ENCODE measurements around the gene MED4.
"Not testable (repeated sequence)": the region's sequence is repeated elsewhere in the genome, so short reads cannot be mapped to it uniquely, and the experiment has no call there.

MED4 gene

DNA sequence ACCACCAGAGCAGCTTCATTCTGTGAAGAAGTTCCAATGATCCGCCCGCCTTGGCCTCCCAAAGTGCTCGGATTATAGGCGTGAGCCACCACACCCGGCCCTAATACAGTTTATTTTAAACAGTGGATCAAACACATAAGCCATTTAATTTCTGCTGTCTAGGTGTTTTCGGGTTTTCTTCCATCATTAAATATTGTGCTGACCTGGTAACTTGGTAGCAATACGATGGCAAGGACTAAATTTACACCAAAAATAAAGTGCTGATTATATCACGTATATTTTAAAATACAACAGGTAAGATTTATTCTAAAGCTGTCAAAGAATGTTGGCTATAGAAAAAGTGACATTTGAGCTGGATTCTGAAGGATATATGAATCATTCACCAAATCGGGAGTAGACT, 1.3 kb downstream of the MED4 start:
- no peak for DNase-seq

- no peak for DNase-seq
Observed at GRCh38 chr13:48086272-48086671, 8.6 kb downstream of the MED4 start.

DNA sequence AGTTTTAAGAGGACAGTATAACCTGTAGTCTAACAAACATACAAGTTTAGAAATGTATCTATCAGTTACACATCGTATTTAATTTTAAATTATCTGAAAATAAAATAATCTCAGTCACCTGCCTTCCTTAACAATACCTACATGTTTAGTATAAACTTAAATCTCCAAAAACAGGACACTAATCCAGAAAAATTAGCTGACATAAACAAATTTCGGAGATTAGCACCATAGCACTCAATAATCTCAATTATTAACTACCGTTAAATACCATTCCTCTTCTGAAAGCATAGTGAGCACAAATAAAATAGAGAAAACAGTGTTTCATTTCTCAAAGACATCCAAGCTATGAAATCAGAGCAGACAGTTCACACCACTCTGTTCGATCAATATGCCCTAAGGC, 13.2 kb downstream of the MED4 start:
- no peak for DNase-seq

DNA sequence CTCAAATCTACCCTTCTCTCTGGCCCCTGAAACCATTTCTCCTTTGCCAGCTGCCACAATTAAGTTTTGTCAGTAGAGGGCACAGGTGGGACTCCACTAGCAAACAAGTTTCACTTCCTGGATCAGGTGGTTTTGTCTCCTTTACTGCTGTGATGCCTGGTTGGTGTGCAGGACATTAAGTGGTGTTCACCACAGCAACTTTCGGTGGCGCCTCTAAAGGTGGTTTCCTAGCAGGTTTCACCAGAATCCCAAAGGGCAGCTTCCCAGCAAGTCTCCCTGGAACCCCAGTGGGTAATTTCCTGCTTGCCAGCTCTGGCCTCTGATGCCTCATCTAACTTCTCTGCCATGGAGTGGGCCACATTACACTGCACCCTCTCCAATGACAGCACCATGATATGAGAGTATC, 16.6 kb downstream of the MED4 start:
- no peak for DNase-seq

GRCh38 chr13:48074006-48074405, 20.9 kb downstream of the MED4 start:
- DNase-seq, result no peak

- DNase-seq, result no peak
Observed at GRCh38 chr13:48072787-48073186, 22.1 kb downstream of the MED4 start.

DNA sequence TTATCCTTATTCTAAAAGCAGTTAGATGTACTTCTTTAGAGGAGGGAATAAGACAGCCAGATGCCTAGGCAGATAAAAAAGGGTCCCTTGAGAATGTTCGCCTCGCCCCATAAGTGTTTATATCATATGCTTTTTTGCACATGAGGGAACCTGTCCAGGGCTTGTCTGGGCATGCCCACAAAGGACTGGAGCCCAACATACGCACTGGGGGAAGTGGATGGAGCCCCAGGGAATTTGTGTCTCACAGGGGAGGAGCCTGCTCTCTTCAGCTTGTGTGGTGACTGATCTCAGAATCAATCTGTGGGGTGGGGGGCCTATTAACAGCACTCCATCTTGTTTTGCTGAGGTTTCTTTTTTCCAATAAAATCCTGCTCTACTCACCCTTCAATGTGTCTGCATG, 22.6 kb downstream of the MED4 start:
- DNase-seq, result no peak

GRCh38 chr13:48070942-48071341, 24.0 kb downstream of the MED4 start:
- DNase-seq, result no peak

GRCh38 chr13:48069573-48069972, 25.3 kb downstream of the MED4 start:
- no peak for DNase-seq

- no peak for DNase-seq
Observed at GRCh38 chr13:48068952-48069351, 26.0 kb downstream of the MED4 start.

DNA sequence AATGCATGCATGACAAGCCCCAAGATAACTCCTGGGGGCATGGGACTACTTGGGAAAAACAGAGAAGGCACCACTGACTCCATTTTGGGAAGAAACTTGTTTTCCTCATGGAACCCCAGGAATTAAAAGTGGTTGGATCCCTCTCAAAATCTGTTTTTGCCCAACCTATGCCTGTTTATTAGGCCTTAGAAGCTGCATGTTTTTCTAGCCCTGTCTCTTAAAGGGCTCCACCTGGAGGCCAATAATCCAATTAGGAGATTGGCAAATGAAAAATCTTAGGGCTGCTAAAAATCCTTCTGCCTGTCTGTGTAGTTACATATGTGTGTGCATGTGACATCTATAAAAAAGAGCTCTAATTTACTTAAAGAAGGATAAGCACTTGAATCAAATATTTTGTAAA, 26.9 kb downstream of the MED4 start:
- DNase-seq, result no peak

- DNase-seq, result peak in 1 of 2 donors; percentile 7
Observed at GRCh38 chr13:48066310-48066989, 28.5 kb downstream of the MED4 start.

DNA sequence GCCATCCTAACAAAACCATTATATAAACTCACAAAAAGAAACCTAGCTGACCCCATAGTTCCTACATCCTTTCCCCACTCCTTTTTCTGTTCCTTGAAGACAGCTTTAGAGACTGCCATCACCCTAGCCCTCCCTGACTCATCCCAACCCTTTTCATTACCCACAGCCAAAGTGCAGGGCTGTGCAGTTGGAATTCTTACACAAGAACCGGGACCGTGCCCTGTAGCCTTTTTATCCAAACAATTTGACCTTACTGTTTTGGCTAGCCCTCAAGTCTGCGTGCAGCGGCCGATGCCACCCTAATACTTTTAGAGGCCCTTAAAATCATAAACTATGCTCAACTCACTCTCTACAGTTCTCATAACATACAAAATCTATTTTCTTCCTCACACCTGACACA, 35.0 kb downstream of the MED4 start:
- not testable (repeated sequence) for DNase-seq

GRCh38 chr13:48058536-48058935, 36.4 kb downstream of the MED4 start:
- DNase-seq, result not testable (repeated sequence)

DNA sequence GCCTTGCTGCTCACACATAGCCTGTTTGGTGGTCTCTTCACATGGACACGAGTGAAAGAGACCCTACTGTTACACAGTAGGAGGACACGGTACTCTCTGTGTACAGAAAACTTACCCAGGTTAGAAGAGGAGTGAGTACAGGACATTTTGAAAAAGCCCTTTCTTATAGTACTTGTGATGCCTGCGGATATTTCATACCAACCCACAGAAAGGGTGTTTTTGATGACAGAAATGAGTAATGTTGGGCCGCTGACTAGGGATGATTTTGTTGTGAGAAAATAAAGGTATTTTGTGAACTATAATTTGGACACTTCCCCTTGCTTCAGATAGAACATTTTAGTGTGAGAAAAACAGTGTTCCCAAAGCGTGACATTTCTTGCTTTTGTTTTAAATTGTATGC, 39.2 kb downstream of the MED4 start:
- DNase-seq, result no peak

DNA sequence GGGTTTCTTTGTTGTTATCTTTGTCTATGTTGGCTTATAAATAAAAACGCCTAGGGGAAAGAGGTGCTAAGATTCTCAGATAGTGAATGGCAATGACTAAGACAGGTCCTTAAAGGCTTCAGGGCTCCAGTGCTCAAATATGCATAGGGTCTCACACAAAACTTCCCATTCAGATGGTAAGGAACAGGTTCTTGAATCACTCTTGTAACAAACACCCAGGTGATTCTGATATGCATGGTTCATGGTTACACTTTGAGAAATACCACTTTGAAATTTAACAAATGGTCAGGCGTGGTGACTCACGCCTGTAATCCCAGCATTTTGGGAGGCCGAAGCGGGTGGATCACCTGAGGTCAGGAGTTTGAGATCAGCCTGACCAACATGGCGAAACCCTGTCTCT, 40.3 kb downstream of the MED4 start:
- no peak for DNase-seq

DNA sequence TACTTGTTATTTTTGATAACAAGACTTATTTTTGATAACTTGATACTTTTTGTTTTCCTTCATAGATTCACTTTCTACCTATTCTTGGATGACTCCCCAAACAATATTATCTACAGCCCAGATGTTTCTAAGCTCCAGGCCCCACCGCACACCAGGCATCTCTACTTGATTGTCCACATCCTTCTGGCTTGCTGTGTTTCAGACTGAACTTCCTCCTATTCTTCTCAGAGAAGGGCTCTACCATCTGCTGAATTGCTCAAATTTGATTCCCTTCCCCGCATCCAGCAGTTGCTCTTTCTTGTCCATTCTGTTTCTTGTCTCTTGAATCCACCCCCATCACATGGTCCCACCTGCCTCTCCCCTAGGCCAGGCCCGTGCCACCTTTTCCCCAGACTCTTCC, 44.4 kb downstream of the MED4 start:
- no peak for DNase-seq

GRCh38 chr13:48043789-48044503, 51.0 kb downstream of the MED4 start:
- DNase-seq, result no peak

GRCh38 chr13:48042894-48043293, 52.0 kb downstream of the MED4 start:
- DNase-seq, result no peak

- no peak for DNase-seq
Observed at GRCh38 chr13:48040896-48041295, 54.0 kb downstream of the MED4 start.

- no peak for DNase-seq
Observed at GRCh38 chr13:48040049-48040448, 54.9 kb downstream of the MED4 start.

DNA sequence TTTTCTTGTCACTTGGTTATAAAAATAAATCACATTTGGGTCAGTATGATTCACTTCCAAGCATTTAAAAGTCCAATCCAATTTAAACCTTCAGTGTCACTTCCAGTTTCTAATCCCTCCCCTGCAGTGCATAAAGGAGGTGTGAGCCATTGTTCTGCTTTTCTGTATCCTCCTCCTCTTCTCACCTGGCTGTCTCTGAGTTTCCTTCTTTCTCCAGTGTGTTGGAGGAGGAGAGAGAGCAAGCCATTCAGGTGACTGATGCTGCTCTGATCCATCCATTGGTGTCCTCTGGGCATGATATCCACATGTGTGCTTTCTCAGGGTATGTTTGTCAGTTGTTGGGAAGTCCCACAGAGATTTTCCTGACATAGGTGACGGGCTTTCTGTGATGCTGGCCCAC, 56.1 kb downstream of the MED4 start:
- DNase-seq, result no peak

- peak; percentile 88 to 95 for DNase-seq
Observed at GRCh38 chr13:48037346-48038173, 57.3 kb downstream of the MED4 start, which contains the start of gene NUDT15. Gene NUDT15 (plus strand): TSS chr13:48037726. CDS start chr13:48037747, 21 bp downstream.

DNA sequence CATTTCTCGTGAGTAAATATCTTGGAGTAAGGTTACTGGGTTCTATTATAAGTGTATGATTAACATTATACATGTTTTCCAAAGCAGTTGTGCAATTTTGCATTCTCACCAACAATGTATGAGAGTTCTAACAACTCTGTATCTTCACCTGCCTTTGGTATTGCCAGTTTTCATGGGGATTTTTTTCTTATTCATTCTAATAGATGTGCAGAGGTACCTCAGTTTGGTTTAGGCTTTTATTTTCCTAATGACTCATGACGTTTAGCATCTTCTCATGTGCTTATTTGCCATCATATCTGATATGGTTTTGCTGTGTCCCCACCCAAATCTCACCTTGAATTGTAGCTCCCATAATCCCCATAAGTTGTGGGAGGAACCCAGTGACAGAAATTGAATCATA, 65.0 kb downstream of the MED4 start:
- DNase-seq, result no peak
